GM12878 (cell line): ENCODE data around the gene TMEM252. TPM values are rescaled to one million over a fixed set of nuclear protein-coding genes. Genes with fewer than 3 reads are reported as not detected.

Experiments
- BCL3 ChIP-seq: IDR thresholded peaks from 2 replicates; pipeline ENCODE4 v1.6.1; 2011; ENCODE audit warnings: borderline replicate concordance, low read depth, mild to moderate bottlenecking, moderate library complexity, low read length; ENCODE audit not compliant: insufficient read depth, poor library complexity, severe bottlenecking
- CBX3 ChIP-seq: fragments of 200-600 bp; sonication (generic); IDR thresholded peaks from 2 replicates; pipeline ENCODE4 v1.6.1; 2016; ENCODE audit warnings: low read depth, borderline replicate concordance
- CBX5 ChIP-seq: sonication (generic); IDR thresholded peaks from 2 replicates; pipeline ENCODE4 v1.6.1; 2016; ENCODE audit warnings: low read depth, moderate library complexity, mild to moderate bottlenecking, inconsistent platforms
- CREM ChIP-seq: IDR thresholded peaks from 2 replicates; pipeline ENCODE4 v1.6.1; 2014; ENCODE audit warnings: antibody characterized with exemption, low read depth
- CTCF ChIP-seq, 3 experiments: IDR thresholded peaks in 2 of 3; conservative IDR thresholded peaks in 1 of 3; 2 replicates each; pipeline ENCODE4 v1.5.1; 2011; ENCODE audit warnings: low read depth in 3 of 3, low read length in 3 of 3, mild to moderate bottlenecking in 3 of 3, control low read depth in 2 of 3, moderate library complexity in 2 of 3, inconsistent platforms in 1 of 3, mixed read lengths in 1 of 3; ENCODE audit not compliant: control insufficient read depth in 2 of 3, insufficient read depth in 1 of 3; ENCODE audit errors: extremely low read depth in 1 of 3
- E4F1 ChIP-seq: fragments of 450-650 bp; IDR thresholded peaks from 2 replicates; pipeline ENCODE4 v1.6.1; 2018; ENCODE audit warnings: borderline replicate concordance, mild to moderate bottlenecking; ENCODE audit not compliant: partially characterized antibody
- IRF4 ChIP-seq: IDR thresholded peaks from 2 replicates; pipeline ENCODE4 v1.6.1; 2011; ENCODE audit warnings: low read depth, low read length
- MTA2 ChIP-seq: fragments of 450-650 bp; IDR thresholded peaks from 2 replicates; pipeline ENCODE4 v1.6.1; 2016; ENCODE audit warnings: low read depth, mild to moderate bottlenecking, moderate library complexity
- NR2C2 ChIP-seq: IDR thresholded peaks from 2 replicates; pipeline ENCODE4 v1.6.1; 2011; ENCODE audit warnings: borderline replicate concordance, low read depth; ENCODE audit not compliant: control insufficient read depth, insufficient read length
- PML ChIP-seq: IDR thresholded peaks from 2 replicates; pipeline ENCODE4 v1.6.1; 2012; ENCODE audit warnings: low read length, inconsistent platforms
- RUNX3 ChIP-seq: IDR thresholded peaks from 2 replicates; pipeline ENCODE4 v1.6.1; 2012; ENCODE audit warnings: low read length, inconsistent platforms
- SMC3 ChIP-seq: IDR thresholded peaks from 2 replicates; pipeline ENCODE4 v1.6.1; 2011; ENCODE audit warnings: low read length, improper control_type of control experiment, borderline replicate concordance
- STAT3 ChIP-seq: IDR thresholded peaks from 2 replicates; pipeline ENCODE4 v1.6.1; 2011; ENCODE audit warnings: low read depth, low read length, improper control_type of control experiment
- TCF7 ChIP-seq: IDR thresholded peaks from 2 replicates; pipeline ENCODE4 v1.6.1; 2014; ENCODE audit warnings: antibody characterized with exemption, borderline replicate concordance
- WRNIP1 ChIP-seq: IDR thresholded peaks from 2 replicates; pipeline ENCODE4 v1.6.1; 2011; ENCODE audit warnings: low read depth, low read length, improper control_type of control experiment, borderline replicate concordance
- polyA plus RNA-seq, 11 experiments: library from polyadenylated mRNA; depleted of rRNA in 4 of 11; unstranded in 6 of 11; stranded (reverse) in 5 of 11; fragments of >200 nt; fragmentation: Nextera tagmentation in 4 of 11; fragmentation: Illumina TruSeq in 1 of 11; extraction: Ambion mirVana in 4 of 11; extraction: Trizol in 1 of 11; gene quantifications; 1 replicate in 1 of 11; 2 replicates in 10 of 11; pipeline versions ENCODE4 v1.2.1 to v1.2.3, GENCODE V29; 2011 to 2016; ENCODE audit warnings: inconsistent platforms in 2 of 11, missing spikeins in 2 of 11, low read depth in 1 of 11
- total RNA-seq, 4 experiments: library from RNA; depleted of rRNA in 3 of 4; stranded (reverse); fragments of >200 nt in 3 of 4; fragmentation: Illumina TruSeq in 1 of 4; extraction: Trizol in 1 of 4; gene quantifications; 2 replicates each; pipeline versions ENCODE4 v1.2.1 to v1.2.3, GENCODE V29; 2013 to 2021
- TF ChIP-seq, protein P1 (sequence below): fragments of 450-650 bp; conservative IDR thresholded peaks from 2 replicates; pipeline ENCODE4 v1.6.1; 2017; ENCODE audit warnings: mild to moderate bottlenecking, moderate library complexity
- TF ChIP-seq, protein P2 (sequence below): IDR thresholded peaks from 2 replicates; pipeline ENCODE4 v1.6.1; 2012; ENCODE audit warnings: low read length, inconsistent platforms

The TMEM252 gene
- total and polyA plus RNA-seq, 10 of the 15 experiments (the other 5 are each of a cell fraction or from before 2014, with no cell fraction given): not detected

DNA sequence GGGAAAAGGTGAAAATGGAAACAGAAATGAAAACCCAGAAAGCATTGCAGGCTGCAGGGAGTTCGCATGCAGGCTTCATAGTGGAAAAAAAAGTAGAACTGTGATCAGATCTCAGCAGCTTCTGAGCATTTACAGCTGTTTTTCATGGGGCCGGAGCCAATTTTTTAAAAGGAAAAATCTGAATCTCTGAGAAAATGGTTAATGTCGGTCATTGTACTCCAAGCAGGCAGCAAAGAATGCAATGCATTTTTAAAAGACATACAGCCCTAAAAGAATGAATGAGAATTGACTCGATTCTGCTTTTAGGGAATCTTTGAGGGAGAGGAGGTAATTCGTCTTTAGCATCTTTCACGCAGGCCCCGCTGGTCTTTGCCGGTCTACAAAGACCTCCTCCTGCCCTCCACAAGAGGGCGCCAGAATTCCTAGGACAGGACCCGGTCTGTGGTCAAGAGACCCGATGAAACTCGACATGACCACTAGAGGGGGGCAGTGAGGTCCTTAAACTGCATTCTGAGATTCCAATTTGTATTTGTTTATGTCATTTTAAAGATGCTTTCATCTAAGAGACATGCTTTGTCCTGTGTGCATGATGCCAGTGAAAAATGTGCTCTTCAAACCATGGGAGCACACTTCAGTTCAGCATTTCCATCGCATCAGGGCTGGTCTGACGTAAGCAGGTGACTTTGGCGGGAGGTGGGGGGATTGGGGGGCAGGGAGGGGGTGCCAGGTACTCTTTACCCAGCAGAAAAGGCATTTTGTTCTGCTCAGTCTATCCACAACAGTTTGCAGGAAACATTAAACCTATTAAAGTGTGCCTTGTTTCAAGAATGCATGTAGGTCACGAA is 43.7 kb upstream of the TMEM252 start (continued):
- TF ChIP-seq, protein P1, sequence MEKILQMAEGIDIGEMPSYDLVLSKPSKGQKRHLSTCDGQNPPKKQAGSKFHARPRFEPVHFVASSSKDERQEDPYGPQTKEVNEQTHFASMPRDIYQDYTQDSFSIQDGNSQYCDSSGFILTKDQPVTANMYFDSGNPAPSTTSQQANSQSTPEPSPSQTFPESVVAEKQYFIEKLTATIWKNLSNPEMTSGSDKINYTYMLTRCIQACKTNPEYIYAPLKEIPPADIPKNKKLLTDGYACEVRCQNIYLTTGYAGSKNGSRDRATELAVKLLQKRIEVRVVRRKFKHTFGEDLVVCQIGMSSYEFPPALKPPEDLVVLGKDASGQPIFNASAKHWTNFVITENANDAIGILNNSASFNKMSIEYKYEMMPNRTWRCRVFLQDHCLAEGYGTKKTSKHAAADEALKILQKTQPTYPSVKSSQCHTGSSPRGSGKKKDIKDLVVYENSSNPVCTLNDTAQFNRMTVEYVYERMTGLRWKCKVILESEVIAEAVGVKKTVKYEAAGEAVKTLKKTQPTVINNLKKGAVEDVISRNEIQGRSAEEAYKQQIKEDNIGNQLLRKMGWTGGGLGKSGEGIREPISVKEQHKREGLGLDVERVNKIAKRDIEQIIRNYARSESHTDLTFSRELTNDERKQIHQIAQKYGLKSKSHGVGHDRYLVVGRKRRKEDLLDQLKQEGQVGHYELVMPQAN: no peak
- TF ChIP-seq, protein P2, sequence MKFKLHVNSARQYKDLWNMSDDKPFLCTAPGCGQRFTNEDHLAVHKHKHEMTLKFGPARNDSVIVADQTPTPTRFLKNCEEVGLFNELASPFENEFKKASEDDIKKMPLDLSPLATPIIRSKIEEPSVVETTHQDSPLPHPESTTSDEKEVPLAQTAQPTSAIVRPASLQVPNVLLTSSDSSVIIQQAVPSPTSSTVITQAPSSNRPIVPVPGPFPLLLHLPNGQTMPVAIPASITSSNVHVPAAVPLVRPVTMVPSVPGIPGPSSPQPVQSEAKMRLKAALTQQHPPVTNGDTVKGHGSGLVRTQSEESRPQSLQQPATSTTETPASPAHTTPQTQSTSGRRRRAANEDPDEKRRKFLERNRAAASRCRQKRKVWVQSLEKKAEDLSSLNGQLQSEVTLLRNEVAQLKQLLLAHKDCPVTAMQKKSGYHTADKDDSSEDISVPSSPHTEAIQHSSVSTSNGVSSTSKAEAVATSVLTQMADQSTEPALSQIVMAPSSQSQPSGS: no peak
- TF ChIP-seq RUNX3 (peak; percentile 98), E4F1 (no peak), CBX5 (0 out of 2 replicates have a peak, but pooled peaks have one; percentile 34), BCL3 (no peak), MTA2 (no peak), STAT3 (no peak), CREM (peak; percentile 29; the same call in 1 of the 2 replicates), TCF7 (no peak), CTCF (IDR thresholded peaks at IDR 0.05 in 2 of 3, conservative IDR thresholded peaks at IDR 0.05 in 1 of 3; ENCODE audit: control insufficient read depth in 2 of 3, extremely low read depth in 1 of 3, insufficient read depth in 1 of 3, low read depth in 3 of 3, low read length in 3 of 3) (peak; percentile 99 to 100 (median 100); a peak in 5 of 6 replicates), CBX3 (no peak), SMC3 (peak; percentile 100), IRF4 (peak; percentile 73), NR2C2 (no peak), PML (no peak), WRNIP1 (0 out of 2 replicates have a peak, but pooled peaks have one; percentile 37)
